H1 (cell line): Measurements from ENCODE around the gene POLDIP2. TPM values are rescaled to one million over a fixed set of nuclear protein-coding genes. Genes with fewer than 3 reads are reported as not detected.

Experiments used
- CTCF ChIA-PET: fragments of 300-600 bp; sonication (Branson Sonifier 250); formaldehyde crosslinking; loops from one replicate; lab custom pipeline; 2021; ENCODE audit not compliant: partially characterized antibody; lab: Charles Lee
- POLR2A ChIA-PET: fragments of 300-600 bp; sonication (Branson Sonifier 250); formaldehyde crosslinking; loops from one replicate; lab custom pipeline; 2021; ENCODE audit warnings: inconsistent platforms; ENCODE audit not compliant: partially characterized antibody; lab: Charles Lee
- DNase-seq, 2 experiments: peaks; one replicate each; pipeline versions ENCODE4 v3.0.0 to v3.0.0-alpha.2; 2010 to 2022; ENCODE audit warnings: low spot score in 2 of 2, low read depth in 1 of 2, mixed read lengths in 1 of 2
- FAIRE-seq: peaks from 2 replicates; lab custom pipeline; 2011; peaks lifted over from hg19 to GRCh38; lab: Jason Lieb, UNC
- H2AFZ ChIP-seq: 2 replicates; pipeline ENCODE4 v1.8.1; 2012; ENCODE audit warnings: low read length, inconsistent platforms
- H2AK5ac ChIP-seq: 2 replicates; pipeline ENCODE4 v1.6.1; 2013; ENCODE audit warnings: low read depth, low read length
- H2BK120ac ChIP-seq: replicated peaks from 2 replicates; pipeline ENCODE3; 2013; ENCODE audit warnings: low read depth, low read length, inconsistent platforms
- H2BK12ac ChIP-seq: 2 replicates; pipeline ENCODE4 v1.6.1; 2013; ENCODE audit warnings: low read depth, low read length
- H2BK15ac ChIP-seq: 2 replicates; pipeline ENCODE4 v1.6.1; 2013; ENCODE audit warnings: low read length
- H2BK20ac ChIP-seq: 2 replicates; pipeline ENCODE4 v1.6.1; 2013; ENCODE audit warnings: low read length
- H2BK5ac ChIP-seq: 2 replicates; pipeline ENCODE4 v1.6.1; 2013; ENCODE audit warnings: low read depth, low read length
- H3K14ac ChIP-seq: 2 replicates; pipeline ENCODE4 v1.6.1; 2013; ENCODE audit warnings: inconsistent platforms; ENCODE audit not compliant: insufficient read length
- H3K18ac ChIP-seq: 2 replicates; pipeline ENCODE4 v1.6.1; 2013; ENCODE audit warnings: low read length; ENCODE audit errors: extremely low read depth
- H3K23ac ChIP-seq: 2 replicates; pipeline ENCODE4 v1.6.1; 2013; ENCODE audit warnings: inconsistent platforms; ENCODE audit not compliant: insufficient read length
- H3K23me2 ChIP-seq: 2 replicates; pipeline ENCODE4 v1.6.1; 2013; ENCODE audit warnings: low read depth, low read length
- H3K27ac ChIP-seq: 2 replicates; pipeline ENCODE4 v1.6.1; 2011; ENCODE audit warnings: low read depth, low read length, inconsistent platforms
- H3K27me3 ChIP-seq, 4 experiments: replicated peaks in 1 of 4; 1 replicate in 1 of 4; 2 replicates in 3 of 4; pipeline versions ENCODE4 v1.6.1 to v1.8.1; 2011 to 2013; ENCODE audit warnings: low read length in 3 of 4, mild to moderate bottlenecking in 3 of 4, inconsistent platforms in 2 of 4, mixed read lengths in 2 of 4, moderate library complexity in 1 of 4; ENCODE audit not compliant: control insufficient read depth in 3 of 4, insufficient read depth in 3 of 4; ENCODE audit errors: extremely low read depth in 1 of 4
- H3K36me3 ChIP-seq, 4 experiments: 2 replicates each; pipeline versions ENCODE4 v1.6.1 to v1.8.1; 2011 to 2013; ENCODE audit warnings: mild to moderate bottlenecking in 4 of 4, low read length in 3 of 4, moderate library complexity in 2 of 4, control low read depth in 1 of 4, inconsistent platforms in 1 of 4; ENCODE audit not compliant: insufficient read depth in 4 of 4, control insufficient read depth in 2 of 4
- H3K4ac ChIP-seq: replicated peaks from 2 replicates; pipeline ENCODE3; 2013; ENCODE audit warnings: low read length, low read depth, mixed read lengths, inconsistent platforms; ENCODE audit not compliant: insufficient read length
- H3K4me1 ChIP-seq, 4 experiments: replicated peaks in 1 of 4; 1 replicate in 1 of 4; 2 replicates in 3 of 4; pipeline versions ENCODE4 v1.6.1 to v1.8.1; 2011 to 2013; ENCODE audit warnings: low read length in 3 of 4, inconsistent platforms in 2 of 4, mixed read lengths in 1 of 4; ENCODE audit not compliant: insufficient read depth in 4 of 4, control insufficient read depth in 3 of 4
- H3K4me2 ChIP-seq, 2 experiments: 2 replicates each; pipeline versions ENCODE4 v1.6.1 to v1.8.1; 2011 to 2013; ENCODE audit warnings: low read depth in 2 of 2, low read length in 2 of 2, control low read depth in 1 of 2, inconsistent platforms in 1 of 2, mild to moderate bottlenecking in 1 of 2; ENCODE audit not compliant: insufficient read depth in 1 of 2
- H3K4me3 ChIP-seq, 4 experiments: fragments of 200-600, 300-600 bp in 1 of 4; sonication (generic), shearing (Covaris generic), sonication (Bioruptor Twin) in 1 of 4; 2 replicates each; pipeline versions ENCODE4 v1.5.1 to v1.8.1; 2011 to 2016; ENCODE audit warnings: low read length in 4 of 4, low read depth in 3 of 4, control low read depth in 2 of 4, inconsistent platforms in 2 of 4, mild to moderate bottlenecking in 2 of 4, mixed read lengths in 1 of 4, moderate library complexity in 1 of 4; ENCODE audit not compliant: insufficient read depth in 2 of 4; ENCODE audit errors: extremely low read depth in 1 of 4
- H3K56ac ChIP-seq: replicated peaks from 2 replicates; pipeline ENCODE3; 2013; ENCODE audit warnings: low read depth, mild to moderate bottlenecking, mixed read lengths, low read length, inconsistent platforms; ENCODE audit not compliant: insufficient read length
- H3K79me1 ChIP-seq: 2 replicates; pipeline ENCODE4 v1.6.1; 2013; ENCODE audit warnings: low read depth, low read length, control low read depth
- H3K79me2 ChIP-seq, 2 experiments: 2 replicates each; pipeline versions ENCODE4 v1.6.1 to v1.8.1; 2012 to 2013; ENCODE audit warnings: low read length in 2 of 2, mild to moderate bottlenecking in 2 of 2, inconsistent platforms in 1 of 2; ENCODE audit not compliant: insufficient read depth in 2 of 2, control insufficient read depth in 1 of 2
- H3K9ac ChIP-seq, 4 experiments: replicated peaks in 1 of 4; 1 replicate in 1 of 4; 2 replicates in 3 of 4; pipeline versions ENCODE4 v1.6.1 to v1.8.1; 2011 to 2013; ENCODE audit warnings: low read depth in 3 of 4, low read length in 3 of 4, control low read depth in 2 of 4, mild to moderate bottlenecking in 2 of 4, moderate library complexity in 2 of 4, inconsistent platforms in 1 of 4; ENCODE audit errors: extremely low read depth in 1 of 4
- H3K9me3 ChIP-seq, 2 experiments: 2 replicates each; pipeline versions ENCODE4 v1.6.1 to v1.8.1; 2012 to 2013; ENCODE audit warnings: mild to moderate bottlenecking in 2 of 2, moderate library complexity in 2 of 2, control low read depth in 1 of 2, inconsistent platforms in 1 of 2, low read depth in 1 of 2, low read length in 1 of 2, mixed read lengths in 1 of 2; ENCODE audit not compliant: insufficient read depth in 2 of 2
- H4K20me1 ChIP-seq, 2 experiments: replicated peaks in 1 of 2; 2 replicates each; pipeline versions ENCODE3 to v1.8.1; 2011 to 2013; ENCODE audit warnings: inconsistent platforms in 2 of 2, low read length in 2 of 2, mild to moderate bottlenecking in 1 of 2; ENCODE audit not compliant: insufficient read depth in 2 of 2, control insufficient read depth in 1 of 2
- H4K5ac ChIP-seq: 2 replicates; pipeline ENCODE4 v1.6.1; 2013; ENCODE audit warnings: low read length, low read depth, mixed read lengths, inconsistent platforms; ENCODE audit not compliant: insufficient read length
- H4K8ac ChIP-seq: 2 replicates; pipeline ENCODE4 v1.8.0; 2013; ENCODE audit warnings: mild to moderate bottlenecking, moderate library complexity, low read length, inconsistent platforms; ENCODE audit not compliant: insufficient read depth; ENCODE audit errors: extremely low read depth
- H4K91ac ChIP-seq: replicated peaks from 2 replicates; pipeline ENCODE3; 2013; ENCODE audit warnings: low read length, mixed read lengths, inconsistent platforms; ENCODE audit not compliant: insufficient read length
- BCL11A ChIP-seq, 2 experiments: IDR thresholded peaks; one replicate each; pipeline ENCODE4 v1.6.1; 2011; ENCODE audit warnings: low read depth in 2 of 2, low read length in 2 of 2, mild to moderate bottlenecking in 2 of 2
- whole genome bisulfite sequencing, 2 experiments: shearing (Covaris generic) in 1 of 2; methylation state at CpG; one replicate each; pipeline versions ENCODE4 v1.1.6 to v1.1.7; 2013 to 2015; ENCODE audit warnings: low lambda C conversion rate in 2 of 2, mixed read lengths in 2 of 2, inconsistent platforms in 1 of 2, low coverage in 1 of 2, missing lambda C conversion rate in 1 of 2; ENCODE audit not compliant: insufficient replicate concordance in 2 of 2, insufficient coverage in 1 of 2, insufficient read length in 1 of 2; ENCODE audit errors: extremely low coverage in 1 of 2, missing lambda C conversion rate in 1 of 2; 5-methylcytosine and 5-hydroxymethylcytosine counted together
- polyA plus RNA-seq, 7 experiments: library from polyadenylated mRNA; depleted of rRNA in 3 of 7; stranded (reverse) in 5 of 7; unstranded in 2 of 7; fragments of >200 nt in 5 of 7; fragments of 200-250 nt in 2 of 7; gene quantifications; 1 replicate in 5 of 7; 2 replicates in 1 of 7; 4 replicates in 1 of 7; pipeline versions ENCODE4 v1.2.1 to v1.2.3, GENCODE V29; 2011 to 2013; ENCODE audit warnings: missing spikeins in 2 of 7, mixed read lengths in 2 of 7
- total RNA-seq: library from RNA; stranded (reverse); fragmentation: NEBNext Ultra II Directional; extraction: Animal tissue kit (Norgen Biotek cat#: 25700); gene quantifications from 2 replicates; pipeline ENCODE4 v1.2.1, GENCODE V29; 2021

Gene POLDIP2
- total and polyA plus RNA-seq, 2 of the 8 experiments (the other 6 are each of a cell fraction or from before 2014, with no cell fraction given) = 74.0 to 76.1 TPM

- H4K91ac ChIP-seq = no peak overlapping the region
- no peaks in the 10 kb centered on the region for H3K79me2 ChIP-seq
- no peak overlapping the region for H3K56ac ChIP-seq
- no peaks in the 10 kb centered on the region for H3K79me1 ChIP-seq
- ChIA-PET POLR2A (interaction anchor here (1.1 to 9.7 kb wide), 9 partner anchors 10 to 79 kb away, joined by 3 to 92 read pairs (median 6); partner anchors contain the start of genes IFT20, POLDIP2, TNFAIP1 and VTN), CTCF (interaction anchor here (0.7 to 2.5 kb wide), 9 partner anchors 8 to 459 kb away, joined by 3 to 10 read pairs (median 5); partner anchors contain the start of gene TNFAIP1)
- no peak overlapping the region for H3K27ac ChIP-seq
- no peak overlapping the region for H3K23ac ChIP-seq
- H3K36me3 ChIP-seq = peaks cover 20 to 56% (median 40%) of the 10 kb centered on the region in 4 experiments
- FAIRE-seq = no peak
- no peak overlapping the region for H2BK12ac ChIP-seq
- H3K4me2 ChIP-seq = no peak overlapping the region
- no peaks in the 10 kb centered on the region for H3K9me3 ChIP-seq
- no peaks in the 10 kb centered on the region for H3K27me3 ChIP-seq
- H4K8ac ChIP-seq = no peak overlapping the region
- no peak overlapping the region for H2BK120ac ChIP-seq
- H2BK15ac ChIP-seq = no peak overlapping the region
- H4K5ac ChIP-seq = no peak overlapping the region
- H2BK20ac ChIP-seq = no peak overlapping the region
- no peak overlapping the region for H2AFZ ChIP-seq
- no peak overlapping the region for H3K14ac ChIP-seq
- no peak for DNase-seq
- H3K4me1 ChIP-seq = peaks cover 0 to 4% (median 0%) of the 10 kb centered on the region in 4 experiments; a peak in 3 of 7 replicates
- H3K4me3 ChIP-seq = no peak overlapping the region
- H4K20me1 ChIP-seq = peaks cover 11 to 15% of the 10 kb centered on the region in 2 experiments
- H3K9ac ChIP-seq = no peak overlapping the region
- no peaks in the 10 kb centered on the region for H3K23me2 ChIP-seq
- H2AK5ac ChIP-seq = no peak overlapping the region
- WGBS, 2 experiments = 91% methylated on average over 13 of the region's 13 CpGs; no CpG with 5 or more reads in 1 of the 2 experiments
- H3K18ac ChIP-seq = no peak overlapping the region
- H2BK5ac ChIP-seq = no peak overlapping the region
- no peak overlapping the region for H3K4ac ChIP-seq
- TF ChIP-seq BCL11A (IDR thresholded peaks at IDR 0.05; ENCODE audit: low read depth in 2 of 2, low read length in 2 of 2) = no peak
These were observed 11.7 kb downstream of the POLDIP2 start for GRCh38 chr17:28345419-28346198.
